Measurements from ENCODE around the gene DENND5A.

The DENND5A gene

DNA sequence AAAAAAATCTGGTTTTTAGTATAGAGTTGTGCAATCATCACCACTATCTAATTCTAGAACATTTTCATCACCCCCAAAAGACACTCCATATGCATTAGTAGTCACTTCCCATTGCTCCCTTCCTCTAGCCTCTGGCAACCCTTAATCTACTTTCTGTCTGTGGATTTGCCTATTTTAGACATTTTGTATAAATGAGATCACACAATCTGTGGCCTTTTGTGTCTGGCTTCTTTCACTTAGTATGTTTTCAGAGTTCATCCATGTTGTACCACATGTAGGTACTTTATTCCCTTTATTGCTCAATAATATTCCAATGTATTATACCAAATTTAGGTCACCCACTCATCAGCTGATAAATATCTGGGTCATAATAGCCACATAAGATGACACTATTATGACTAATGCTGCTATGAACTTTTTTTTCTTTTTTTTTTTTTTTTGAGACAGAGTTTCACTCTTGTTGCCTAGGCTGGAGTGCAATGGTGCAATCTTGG lies 106.2 kb downstream of the DENND5A start:
- H3K4me3 ChIP-seq (ENCODE audit: low read depth, low read length) = no peak overlapping the region
- peak; percentile 36 for DNase-seq (ENCODE audit: low read depth)
- TF ChIP-seq CTCF (conservative IDR thresholded peaks at IDR 0.05; ENCODE audit: low read depth, low read length) = no peak

- DNase-seq (ENCODE audit: low read depth) = no peak
- H3K4me3 ChIP-seq (ENCODE audit: low read depth, low read length) = no peak overlapping the region
- no peak for TF ChIP-seq CTCF (conservative IDR thresholded peaks at IDR 0.05; ENCODE audit: low read depth, low read length)
These were observed 109.2 kb downstream of the DENND5A start for GRCh38 chr11:9155930-9156329.

DNA sequence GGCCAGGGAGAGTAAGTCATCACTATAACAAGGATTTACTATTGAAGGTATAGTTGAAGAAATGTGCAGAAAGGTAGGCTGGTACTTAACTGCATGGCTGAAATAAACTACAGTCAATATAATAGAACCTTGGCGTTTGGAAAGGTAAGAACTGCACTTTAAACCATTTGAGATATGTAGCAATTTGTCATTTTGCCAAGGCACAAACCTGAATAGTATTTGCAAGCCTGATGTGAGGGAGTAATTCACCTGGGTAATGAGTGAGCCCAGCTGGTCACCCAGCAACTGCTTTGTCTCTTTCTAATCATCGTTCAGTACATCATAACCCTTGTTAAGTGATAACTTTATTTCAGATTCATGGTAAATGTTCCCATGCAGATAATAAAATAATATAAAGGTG lies 111.5 kb downstream of the DENND5A start:
- no peak overlapping the region for H3K4me3 ChIP-seq (ENCODE audit: low read depth, low read length)
- no peak for TF ChIP-seq CTCF (conservative IDR thresholded peaks at IDR 0.05; ENCODE audit: low read depth, low read length)
- no peak for DNase-seq (ENCODE audit: low read depth)

GRCh38 chr11:9151631-9152030 lies 113.5 kb downstream of the DENND5A start:
- TF ChIP-seq CTCF (conservative IDR thresholded peaks at IDR 0.05; ENCODE audit: low read depth, low read length) = no peak
- no peak overlapping the region for H3K4me3 ChIP-seq (ENCODE audit: low read depth, low read length)
- DNase-seq (ENCODE audit: low read depth) = no peak

- peak; percentile 41 for DNase-seq (ENCODE audit: low read depth)
- H3K4me3 ChIP-seq (ENCODE audit: low read depth, low read length) = no peak overlapping the region
- no peak for TF ChIP-seq CTCF (conservative IDR thresholded peaks at IDR 0.05; ENCODE audit: low read depth, low read length)
These were observed 114.2 kb downstream of the DENND5A start for GRCh38 chr11:9150926-9151325.

GRCh38 chr11:9150501-9150900 lies 114.6 kb downstream of the DENND5A start:
- DNase-seq (ENCODE audit: low read depth) = peak; percentile 59
- no peak overlapping the region for H3K4me3 ChIP-seq (ENCODE audit: low read depth, low read length)
- TF ChIP-seq CTCF (conservative IDR thresholded peaks at IDR 0.05; ENCODE audit: low read depth, low read length) = no peak

DNA sequence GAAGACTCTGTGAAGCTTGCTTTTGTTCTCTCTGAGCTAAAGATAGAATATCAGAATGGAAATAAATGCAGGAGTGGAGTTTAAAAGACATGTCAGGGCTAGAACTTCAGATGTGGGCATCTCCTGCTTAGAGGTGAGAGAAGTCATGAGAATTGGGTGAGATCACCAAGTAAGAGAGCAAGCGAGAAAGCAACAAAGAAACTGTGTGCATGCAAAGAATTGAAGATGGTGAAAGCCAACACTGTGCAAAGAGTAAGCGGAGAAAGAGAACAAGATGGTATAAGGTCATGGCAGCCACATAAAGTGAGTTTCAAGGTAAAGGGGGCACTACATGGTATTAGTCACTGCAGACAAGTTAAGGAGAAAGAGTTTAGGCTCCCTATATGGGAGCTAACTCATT lies 116.4 kb downstream of the DENND5A start:
- DNase-seq (ENCODE audit: low read depth) = no peak

More for the DNA sequence above, 116.4 kb downstream of the DENND5A start:
- no peak for TF ChIP-seq CTCF (conservative IDR thresholded peaks at IDR 0.05; ENCODE audit: low read depth, low read length)
- no peak overlapping the region for H3K4me3 ChIP-seq (ENCODE audit: low read depth, low read length)
